SK-N-MC (cell line): ENCODE results near the gene CYP2C9.

ENCODE experiments used
- DNase-seq: peaks from one replicate; pipeline ENCODE4 v3.0.0-alpha.2; 2011; ENCODE audit warnings: low read depth, low spot score
- H3K27ac ChIP-seq: fragments of 200-600 bp; sonication (generic); 2 replicates; pipeline ENCODE4 v1.5.1; 2016; ENCODE audit warnings: mixed run types
- H3K36me3 ChIP-seq: fragments of 200-600 bp; sonication (generic); 2 replicates; pipeline ENCODE4 v1.6.1; 2017; ENCODE audit warnings: antibody characterized with exemption, low read length, mixed read lengths; ENCODE audit not compliant: insufficient read depth
- H3K4me3 ChIP-seq: fragments of 200-600 bp; sonication (generic); 2 replicates; pipeline ENCODE4 v1.5.1; 2016
- H3K9ac ChIP-seq: fragments of 200-600 bp; sonication (generic); 2 replicates; pipeline ENCODE4 v1.8.0; 2017; ENCODE audit warnings: mixed run types, mixed read lengths; ENCODE audit not compliant: insufficient read length
- H3K9me3 ChIP-seq: fragments of 200-600 bp; sonication (generic); 2 replicates; pipeline ENCODE4 v1.6.1; 2017; ENCODE audit warnings: low read depth, mild to moderate bottlenecking, antibody characterized with exemption, low read length, moderate library complexity, mixed read lengths
- EZH2 ChIP-seq: fragments of 200-600 bp; sonication (generic); IDR thresholded peaks from one replicate; pipeline ENCODE4 v1.6.1; 2017; ENCODE audit warnings: antibody characterized with exemption
- FOXP2 ChIP-seq: optimal IDR thresholded peaks from 2 replicates; pipeline ENCODE3; 2011; ENCODE audit warnings: mild to moderate bottlenecking, moderate library complexity; ENCODE audit not compliant: insufficient read depth; ENCODE audit errors: extremely low read length, control extremely low read depth
- POLR2AphosphoS5 ChIP-seq: IDR thresholded peaks from 2 replicates; pipeline ENCODE4 v1.6.1; 2012; ENCODE audit warnings: mild to moderate bottlenecking, low read depth, low read length, borderline replicate concordance

CYP2C9 gene

DNA sequence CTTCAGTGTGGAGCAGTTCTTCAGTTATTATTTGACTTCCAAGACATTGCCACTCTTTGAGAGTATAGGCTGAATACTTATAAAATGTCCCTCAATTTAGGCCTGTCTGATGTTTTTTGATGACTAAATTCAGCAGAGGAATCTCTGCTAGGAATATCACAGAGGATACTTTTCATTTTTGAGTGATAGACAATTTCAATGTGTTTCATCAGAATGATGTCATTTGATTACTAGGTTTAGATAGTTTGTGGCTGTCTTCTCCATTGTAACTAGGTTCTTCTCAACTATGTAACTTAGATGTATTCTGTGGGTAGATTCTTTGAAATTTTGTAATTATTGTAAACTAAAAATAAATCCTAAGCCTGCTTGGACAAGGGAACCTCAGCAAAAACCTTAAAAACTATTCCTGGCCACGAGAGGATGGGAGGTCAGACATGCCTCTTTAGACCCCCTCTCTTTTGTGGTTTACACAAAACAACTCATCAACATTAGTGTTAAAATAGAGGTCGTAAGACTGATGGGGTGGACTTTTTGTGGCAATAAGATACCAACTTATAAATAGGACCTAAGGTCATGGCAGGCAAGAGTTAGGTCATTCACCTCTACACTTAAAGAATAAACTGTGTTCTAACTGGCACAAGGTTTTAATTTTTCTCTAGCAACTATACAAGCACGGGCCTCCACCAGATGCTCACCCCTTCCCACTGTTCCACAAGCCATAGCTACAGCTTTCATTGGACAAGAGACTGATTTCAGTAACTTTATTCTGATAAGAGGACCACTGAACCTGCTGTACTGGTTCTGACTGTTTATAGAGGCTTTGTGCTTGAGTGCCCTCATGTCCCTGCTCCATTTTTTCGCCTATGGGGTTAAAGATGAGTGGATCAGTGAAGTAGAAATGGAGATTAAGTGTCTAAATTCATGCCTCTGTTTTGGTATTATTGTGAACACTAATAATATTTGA lies 97.2 kb downstream of the CYP2C9 start:
- Histone ChIP-seq H3K9ac (no peak overlapping the region), H3K27ac (no peak overlapping the region), H3K4me3 (no peak overlapping the region), H3K36me3 (no peaks in the 10 kb centered on the region), H3K9me3 (no peaks in the 10 kb centered on the region)
- no peak for TF ChIP-seq FOXP2
- TF ChIP-seq POLR2AphosphoS5, result no peak
- TF ChIP-seq EZH2, result no peak
- no peak for DNase-seq

DNA sequence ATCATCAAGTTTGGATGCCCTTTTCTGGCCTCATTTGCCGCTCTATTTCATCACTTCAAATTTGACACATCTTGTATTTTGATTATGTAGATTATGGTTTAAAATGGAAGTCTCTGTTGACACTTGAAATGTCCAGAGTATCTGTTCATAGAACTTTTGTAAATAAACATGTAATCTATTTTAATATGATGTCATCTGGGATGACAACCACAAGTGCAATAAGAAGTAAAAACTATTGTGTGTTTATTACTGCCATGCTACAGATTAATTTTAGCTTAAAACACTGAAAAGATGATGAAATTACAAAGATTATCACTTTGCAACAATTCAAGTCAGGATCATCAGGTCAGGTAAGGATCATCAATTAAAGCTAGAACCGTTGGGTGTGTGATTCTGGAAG lies 100.8 kb downstream of the CYP2C9 start:
- DNase-seq, result no peak
- H3K27ac ChIP-seq, result no peak overlapping the region
- H3K4me3 ChIP-seq, result no peak overlapping the region
- no peak overlapping the region for H3K9ac ChIP-seq
- no peaks in the 10 kb centered on the region for H3K36me3 ChIP-seq
- no peaks in the 10 kb centered on the region for H3K9me3 ChIP-seq
- TF ChIP-seq POLR2AphosphoS5 (no peak), FOXP2 (no peak), EZH2 (no peak)
